ENCODE measurements around the gene ZNF217.
"Not testable (repeated sequence)": the region's sequence is repeated elsewhere in the genome, so short reads cannot be mapped to it uniquely, and the experiment has no call there.

The ZNF217 gene

GRCh38 chr20:53621482-53622246, 28.0 kb upstream of the ZNF217 start:
- DNase-seq = no peak

GRCh38 chr20:53618490-53619000, 24.9 kb upstream of the ZNF217 start:
- not testable (repeated sequence) for DNase-seq

- DNase-seq = no peak
Measured at GRCh38 chr20:53617791-53618489, 24.3 kb upstream of the ZNF217 start.

- DNase-seq = not testable (repeated sequence)
Measured at GRCh38 chr20:53616489-53616888, 22.9 kb upstream of the ZNF217 start.

GRCh38 chr20:53613748-53614147, 20.1 kb upstream of the ZNF217 start:
- no peak for DNase-seq

GRCh38 chr20:53612289-53612688, 18.6 kb upstream of the ZNF217 start:
- not testable (repeated sequence) for DNase-seq

- no peak for DNase-seq
Measured at GRCh38 chr20:53611449-53611894, 17.8 kb upstream of the ZNF217 start.

- DNase-seq = no peak
Measured at GRCh38 chr20:53609491-53610445, 16.1 kb upstream of the ZNF217 start.

- DNase-seq = no peak
Measured at GRCh38 chr20:53608456-53609452, 15.1 kb upstream of the ZNF217 start.

- DNase-seq = no peak
Measured at GRCh38 chr20:53608071-53608455, 14.4 kb upstream of the ZNF217 start.

- DNase-seq = no peak
Measured at GRCh38 chr20:53606364-53606985, 12.8 kb upstream of the ZNF217 start.

- DNase-seq = not testable (repeated sequence)
Measured at GRCh38 chr20:53605401-53605800, 11.8 kb upstream of the ZNF217 start.

- not testable (repeated sequence) for DNase-seq
Measured at GRCh38 chr20:53604846-53605245, 11.2 kb upstream of the ZNF217 start.

- no peak for DNase-seq
Measured at GRCh38 chr20:53602661-53603060, 9.0 kb upstream of the ZNF217 start.

- no peak for DNase-seq
Measured at GRCh38 chr20:53599910-53600632, 6.4 kb upstream of the ZNF217 start.

GRCh38 chr20:53599378-53599777, 5.7 kb upstream of the ZNF217 start:
- no peak for DNase-seq

- DNase-seq = no peak
Measured at GRCh38 chr20:53599044-53599362, 5.4 kb upstream of the ZNF217 start.

GRCh38 chr20:53598140-53599043, 4.8 kb upstream of the ZNF217 start:
- DNase-seq = no peak

- no peak for DNase-seq
Measured at GRCh38 chr20:53597521-53598120, 4.0 kb upstream of the ZNF217 start.

Data from COR-L47 (cell line).